WERI-Rb-1 (cell line): ENCODE data around the gene TRIM67.

Source experiments
- DNase-seq: peaks from one replicate; pipeline ENCODE4 v3.0.0-alpha.2; 2020
- H3K27ac ChIP-seq: fragments of 250-450 bp; sonication (Bioruptor Pico); 2 replicates; pipeline ENCODE4 v1.5.1; 2020; ENCODE audit warnings: mild to moderate bottlenecking, moderate library complexity
- H3K27me3 ChIP-seq: fragments of 250-450 bp; sonication (Bioruptor Pico); 2 replicates; pipeline ENCODE4 v1.5.1; 2021; ENCODE audit warnings: mild to moderate bottlenecking, low read depth, moderate library complexity; ENCODE audit not compliant: insufficient read depth, severe bottlenecking
- H3K36me3 ChIP-seq: fragments of 250-450 bp; sonication (Bioruptor Pico); 2 replicates; pipeline ENCODE4 v1.5.1; 2020; ENCODE audit warnings: mild to moderate bottlenecking, moderate library complexity
- H3K4me3 ChIP-seq: 2 replicates; pipeline ENCODE4 v1.5.1; 2011; ENCODE audit warnings: low read depth, mild to moderate bottlenecking, control low read depth, low read length
- H3K9me3 ChIP-seq: fragments of 250-450 bp; sonication (Bioruptor Pico); 2 replicates; pipeline ENCODE4 v1.5.1; 2021; ENCODE audit warnings: mild to moderate bottlenecking, moderate library complexity; ENCODE audit not compliant: severe bottlenecking
- TF ChIP-seq, protein P1 (sequence below): IDR thresholded peaks from 2 replicates; pipeline ENCODE4 v1.5.1; 2011; ENCODE audit warnings: low read depth, mild to moderate bottlenecking, control low read depth, inconsistent platforms, low read length

The TRIM67 gene

DNA sequence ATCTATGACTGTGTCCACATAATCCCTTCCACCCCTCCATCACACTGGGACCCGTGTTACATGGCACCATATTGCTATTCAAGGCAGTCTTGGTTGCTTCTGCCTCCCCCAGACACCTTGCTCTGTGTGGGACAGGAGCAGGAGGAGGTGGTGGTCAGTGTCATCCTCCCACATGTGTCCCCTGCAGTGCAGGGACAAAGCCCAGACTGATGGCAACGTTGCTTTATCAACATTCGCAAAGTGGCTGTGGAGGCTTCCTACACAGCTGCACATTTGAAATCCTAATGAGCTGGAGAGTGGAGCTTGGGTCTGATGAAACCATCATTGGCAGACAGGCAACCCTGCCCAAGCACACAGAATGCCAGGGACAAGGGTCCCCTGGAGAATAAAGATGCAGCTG lies 26.2 kb downstream of the TRIM67 start:
- no peaks in the 10 kb centered on the region for H3K27me3 ChIP-seq

GRCh38 chr1:231188768-231189167 lies 26.9 kb downstream of the TRIM67 start:
- no peak for DNase-seq
- TF ChIP-seq, protein P1, sequence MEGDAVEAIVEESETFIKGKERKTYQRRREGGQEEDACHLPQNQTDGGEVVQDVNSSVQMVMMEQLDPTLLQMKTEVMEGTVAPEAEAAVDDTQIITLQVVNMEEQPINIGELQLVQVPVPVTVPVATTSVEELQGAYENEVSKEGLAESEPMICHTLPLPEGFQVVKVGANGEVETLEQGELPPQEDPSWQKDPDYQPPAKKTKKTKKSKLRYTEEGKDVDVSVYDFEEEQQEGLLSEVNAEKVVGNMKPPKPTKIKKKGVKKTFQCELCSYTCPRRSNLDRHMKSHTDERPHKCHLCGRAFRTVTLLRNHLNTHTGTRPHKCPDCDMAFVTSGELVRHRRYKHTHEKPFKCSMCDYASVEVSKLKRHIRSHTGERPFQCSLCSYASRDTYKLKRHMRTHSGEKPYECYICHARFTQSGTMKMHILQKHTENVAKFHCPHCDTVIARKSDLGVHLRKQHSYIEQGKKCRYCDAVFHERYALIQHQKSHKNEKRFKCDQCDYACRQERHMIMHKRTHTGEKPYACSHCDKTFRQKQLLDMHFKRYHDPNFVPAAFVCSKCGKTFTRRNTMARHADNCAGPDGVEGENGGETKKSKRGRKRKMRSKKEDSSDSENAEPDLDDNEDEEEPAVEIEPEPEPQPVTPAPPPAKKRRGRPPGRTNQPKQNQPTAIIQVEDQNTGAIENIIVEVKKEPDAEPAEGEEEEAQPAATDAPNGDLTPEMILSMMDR, result no peak
- H3K9me3 ChIP-seq, result peaks cover 4% of the 10 kb centered on the region
- H3K27me3 ChIP-seq, result no peaks in the 10 kb centered on the region
- H3K27ac ChIP-seq, result no peak overlapping the region
- H3K4me3 ChIP-seq, result no peak overlapping the region
- H3K36me3 ChIP-seq, result no peaks in the 10 kb centered on the region

More for the DNA sequence above, 26.2 kb downstream of the TRIM67 start:
- H3K4me3 ChIP-seq, result no peak overlapping the region
- DNase-seq, result no peak
- peaks cover 4% of the 10 kb centered on the region for H3K9me3 ChIP-seq
- no peak overlapping the region for H3K27ac ChIP-seq
- H3K36me3 ChIP-seq, result no peaks in the 10 kb centered on the region
- TF ChIP-seq, protein P1, result no peak

DNA sequence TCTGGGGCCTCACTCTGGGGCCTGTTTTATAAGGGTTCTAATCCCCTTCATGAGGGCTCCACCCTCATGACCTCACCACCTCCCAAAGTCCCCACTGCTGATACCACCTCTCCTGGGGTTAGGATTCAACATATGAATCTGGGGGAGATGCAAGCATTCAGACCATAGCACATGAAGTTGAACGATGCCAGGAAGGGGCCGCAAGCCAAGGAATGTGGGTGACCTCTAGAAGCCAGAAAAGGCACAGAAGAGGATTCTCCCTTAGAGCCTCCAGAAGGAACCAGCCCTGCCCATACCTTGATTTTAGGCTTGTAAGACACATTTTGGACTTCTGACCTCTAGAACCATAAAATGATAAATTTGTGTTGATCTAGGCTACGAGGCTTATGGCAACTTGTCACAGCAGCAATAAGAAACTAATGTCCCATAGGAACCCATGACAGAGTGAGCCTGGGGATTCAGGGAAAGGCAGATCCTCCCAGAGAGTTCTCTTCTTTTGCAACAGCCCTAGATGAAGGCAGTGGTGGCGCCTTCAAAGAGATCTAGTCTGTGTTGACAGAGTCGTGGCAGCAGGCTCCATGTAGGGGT lies 27.9 kb downstream of the TRIM67 start:
- Histone ChIP-seq H3K36me3 (no peaks in the 10 kb centered on the region), H3K27ac (no peak overlapping the region), H3K4me3 (no peak overlapping the region), H3K9me3 (peaks cover 4% of the 10 kb centered on the region), H3K27me3 (no peaks in the 10 kb centered on the region)
- TF ChIP-seq, protein P1, result no peak
- DNase-seq, result no peak

- TF ChIP-seq, protein P1, result no peak
- H3K4me3 ChIP-seq, result no peak overlapping the region
- H3K27ac ChIP-seq, result no peak overlapping the region
- H3K36me3 ChIP-seq, result no peaks in the 10 kb centered on the region
- no peaks in the 10 kb centered on the region for H3K27me3 ChIP-seq
- DNase-seq, result no peak
- peaks cover 4% of the 10 kb centered on the region for H3K9me3 ChIP-seq
Measured at GRCh38 chr1:231190456-231190855, 28.6 kb downstream of the TRIM67 start.

DNA sequence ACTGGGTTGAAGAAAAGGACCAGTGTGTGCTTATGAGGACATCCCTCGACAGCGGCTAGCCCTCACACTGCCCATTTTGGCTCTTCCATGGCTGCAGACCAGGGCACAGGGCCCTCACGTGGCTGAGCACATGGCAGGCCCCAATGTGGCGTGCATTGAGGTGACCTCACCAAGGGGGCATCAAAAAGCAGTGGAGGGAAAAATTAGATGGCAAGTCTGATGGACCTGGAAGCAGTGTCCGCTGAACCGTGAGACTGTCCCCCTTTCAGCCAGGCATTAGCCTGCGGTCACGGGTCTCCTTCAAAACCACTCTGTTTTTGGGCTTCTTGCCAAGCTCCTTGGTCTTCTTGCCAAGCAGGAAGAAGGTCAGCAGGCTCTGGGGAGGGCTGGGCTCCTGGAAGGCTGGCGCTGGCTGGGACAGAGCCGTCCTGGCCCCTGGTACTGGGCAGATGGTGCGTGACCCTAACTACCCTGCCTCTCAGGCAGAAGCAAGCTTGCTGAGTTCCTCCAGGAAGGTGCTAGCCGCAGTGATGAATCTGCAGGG lies 30.8 kb downstream of the TRIM67 start:
- no peaks in the 10 kb centered on the region for H3K36me3 ChIP-seq

More for the DNA sequence above, 30.8 kb downstream of the TRIM67 start:
- TF ChIP-seq, protein P1, result no peak
- H3K27ac ChIP-seq, result no peak overlapping the region
- no peak for DNase-seq
- H3K9me3 ChIP-seq, result peaks cover 4% of the 10 kb centered on the region
- H3K27me3 ChIP-seq, result no peaks in the 10 kb centered on the region
- H3K4me3 ChIP-seq, result no peak overlapping the region
